Psoas muscle (tissue), 8 donors: ENCODE data around the gene DNAJC30. TPM values are rescaled to one million over a fixed set of nuclear protein-coding genes. Genes with fewer than 3 reads are reported as not detected.
"Not testable (repeated sequence)": the region's sequence is repeated elsewhere in the genome, so short reads cannot be mapped to it uniquely, and the experiment has no call there.

Experiments used
- ATAC-seq, 4 donors: fragments of 200-7000 bp; cut with Tn5 transposase; one replicate each; pipeline ENCODE4 v1.9.1; 2020; ENCODE audit warnings: moderate library complexity in 3 of 4, mild to moderate bottlenecking in 2 of 4
- DNase-seq, 2 donors: peaks; one replicate each; pipeline ENCODE4 v3.0.0-alpha.2; 2020
- H3K27ac ChIP-seq: fragments of 200-600 bp; one replicate; pipeline ENCODE4 v1.8.0; 2022
- H3K27me3 ChIP-seq, 3 donors: fragments of 200-600 bp in 1 of 3; one replicate each; pipeline versions ENCODE4 v1.6.1 to v1.8.0; 2013 to 2022; ENCODE audit warnings: low read length in 2 of 3, mild to moderate bottlenecking in 2 of 3, moderate library complexity in 1 of 3; ENCODE audit not compliant: insufficient read depth in 3 of 3
- H3K36me3 ChIP-seq, 2 donors: fragments of 200-600 bp in 1 of 2; one replicate each; pipeline versions ENCODE4 v1.6.1 to v1.8.0; 2013 to 2022; ENCODE audit warnings: low read depth in 1 of 2, mild to moderate bottlenecking in 1 of 2, moderate library complexity in 1 of 2; ENCODE audit not compliant: insufficient read depth in 1 of 2
- H3K4me1 ChIP-seq: fragments of 200-600 bp; one replicate; pipeline ENCODE4 v1.8.0; 2022
- H3K4me3 ChIP-seq: fragments of 200-600 bp; one replicate; pipeline ENCODE4 v1.8.0; 2022; ENCODE audit warnings: mild to moderate bottlenecking
- H3K9me3 ChIP-seq: fragments of 200-600 bp; one replicate; pipeline ENCODE4 v1.8.0; 2022
- CTCF ChIP-seq: fragments of 200-600 bp; IDR thresholded peaks from one replicate; pipeline ENCODE4 v1.8.0; 2022; ENCODE audit warnings: antibody characterized with exemption
- WGBS, 3 donors: extraction: QIAGEN DNeasy Blood & Tissue Kit; methylation state at CpG; one replicate each; pipeline versions ENCODE4 v1.1.6 to v1.1.7; 2013; 5-methylcytosine and 5-hydroxymethylcytosine counted together
- intact Hi-C, 2 donors: fragments of 100-400 bp; cut with DNase I; formaldehyde crosslinking; loops; one replicate each; pipeline versions ENCODE4 v1.11.0 to v1.14.2; 2022
- polyA plus RNA-seq, 3 donors: library from polyadenylated mRNA; stranded (reverse); fragments of 200-250 nt; gene quantifications; one replicate each; pipeline ENCODE4 v1.2.3, GENCODE V29; 2013
- total RNA-seq, 4 donors: library from RNA; stranded (reverse); fragmentation: NEBNext Ultra II Directional in 2 of 4; extraction: Animal tissue kit (Norgen Biotek cat#: 25700) in 2 of 4; gene quantifications; one replicate each; pipeline versions ENCODE4 v1.2.1 to v1.2.4, GENCODE V29; 2021 to 2023
- donor health status: healthy with polysubstance abuse.
- donor health status: DM: no; HTN: no; CAD: no; lungs with moderate emphysema.
- donor health status: Bipolar disorder and iron deficiency.
- donor health status: healthy.
- donor health status: DM: yes; HTN: yes; CAD: no.
- donor health status: DM: no; HTN: no; CAD: no.
- donor health status: DM: no; HTN: no; CAD: no.
- donor health status: DM: yes; HTN: yes; CAD: no.

DNAJC30 gene
- total and polyA plus RNA-seq, 7 donors = 4.3 to 13.9 (median 8.9) TPM

- Histone ChIP-seq H3K4me1 (no peaks in the 10 kb centered on the region), H3K9me3 (no peaks in the 10 kb centered on the region), H3K36me3 (no peaks in the 10 kb centered on the region), H3K27ac (no peak overlapping the region), H3K4me3 (no peak overlapping the region), H3K27me3 (no peaks in the 10 kb centered on the region)
- no peak for TF ChIP-seq CTCF
- 63 to 80% (median 77%) methylated on average over 3 of the region's 3 CpGs for WGBS, 3 donors
- DNase-seq (no peak), ATAC-seq (no peak)
- intact Hi-C loops = no loop called here
Observed at GRCh38 chr7:73727952-73728351, 44.7 kb upstream of the DNAJC30 start.

GRCh38 chr7:73726083-73726466 lies 42.8 kb upstream of the DNAJC30 start:
- intact Hi-C loops = no loop called here
- ATAC-seq = peak in 1 of 4 donors; percentile 9

GRCh38 chr7:73723813-73724212 lies 40.6 kb upstream of the DNAJC30 start:
- Histone ChIP-seq H3K9me3 (no peaks in the 10 kb centered on the region), H3K27me3 (no peaks in the 10 kb centered on the region), H3K4me3 (no peak overlapping the region), H3K4me1 (peaks cover 5% of the 10 kb centered on the region), H3K27ac (no peak overlapping the region), H3K36me3 (no peaks in the 10 kb centered on the region)
- 90 to 97% (median 95%) methylated on average over 3 of the region's 3 CpGs for WGBS, 3 donors
- no peak for TF ChIP-seq CTCF
- no peak for DNase-seq
- no peak for ATAC-seq
- intact Hi-C loops = loop anchor here in 1 of 2 donors (2.0 kb wide), 1 partner anchor 117 kb away; no protein-coding TSS in a partner anchor

More at GRCh38 chr7:73726083-73726466, 42.8 kb upstream of the DNAJC30 start:
- DNase-seq = no peak
- WGBS, 3 donors = 41 to 50% (median 44%) methylated on average over 1 of the region's 1 CpG
- no peak for TF ChIP-seq CTCF
- Histone ChIP-seq H3K4me3 (no peak overlapping the region), H3K27ac (no peak overlapping the region), H3K4me1 (no peaks in the 10 kb centered on the region), H3K9me3 (no peaks in the 10 kb centered on the region), H3K27me3 (no peaks in the 10 kb centered on the region), H3K36me3 (no peaks in the 10 kb centered on the region)

- Histone ChIP-seq H3K27ac (no peak overlapping the region), H3K4me1 (peaks cover 15% of the 10 kb centered on the region), H3K4me3 (no peak overlapping the region), H3K9me3 (no peaks in the 10 kb centered on the region), H3K36me3 (no peaks in the 10 kb centered on the region), H3K27me3 (no peaks in the 10 kb centered on the region)
- ATAC-seq = no peak
- intact Hi-C loops = no loop called here
- no peak for TF ChIP-seq CTCF
- DNase-seq = no peak
- 62 to 80% (median 75%) methylated on average over 6 of the region's 6 CpGs for WGBS, 3 donors
Observed at GRCh38 chr7:73722785-73723184, 39.5 kb upstream of the DNAJC30 start.

- 69 to 79% (median 78%) methylated on average over 4 of the region's 4 CpGs for WGBS, 3 donors
- H3K9me3 ChIP-seq, intact Hi-C loops, H3K36me3 ChIP-seq, ATAC-seq, H3K27me3 ChIP-seq, DNase-seq, H3K27ac ChIP-seq, H3K4me3 ChIP-seq: not testable (repeated sequence)
- H3K4me1 ChIP-seq = peaks cover 17% of the 10 kb centered on the region
Observed at GRCh38 chr7:73722182-73722581, 38.9 kb upstream of the DNAJC30 start.
